Transverse colon (tissue), 4 donors: ENCODE data around the gene CNST. TPM values are rescaled to one million over a fixed set of nuclear protein-coding genes. Genes with fewer than 3 reads are reported as not detected.

Experiments used
- DNase-seq: peaks from one replicate; pipeline ENCODE4 v3.0.0-alpha.2; 2019
- H3K27ac ChIP-seq, 4 donors: fragments of 200-600 bp; sonication (generic); 2 replicates each; pipeline ENCODE4 v1.5.1; 2016 to 2018; ENCODE audit warnings: inconsistent platforms in 4 of 4
- H3K27me3 ChIP-seq: fragments of 200-600 bp; sonication (generic); 2 replicates; pipeline ENCODE4 v1.5.1; 2017; ENCODE audit warnings: inconsistent platforms
- H3K36me3 ChIP-seq, 4 donors: fragments of 200-600 bp; sonication (generic); 2 replicates each; pipeline ENCODE4 v1.5.1; 2017 to 2019; ENCODE audit warnings: inconsistent platforms in 4 of 4
- H3K4me1 ChIP-seq, 4 donors: fragments of 200-600 bp; sonication (generic); 2 replicates each; pipeline ENCODE4 v1.5.1; 2017 to 2020; ENCODE audit warnings: inconsistent platforms in 4 of 4
- H3K4me3 ChIP-seq, 4 donors: fragments of 200-600 bp; sonication (generic); 1 replicate in 1 of 4; 2 replicates in 3 of 4; pipeline versions ENCODE4 v1.5.1 to v1.6.1; 2017 to 2019; ENCODE audit warnings: inconsistent platforms in 4 of 4
- H3K9me3 ChIP-seq, 2 donors: fragments of 200-600 bp; sonication (generic); 2 replicates each; pipeline ENCODE4 v1.5.1; 2017 to 2019; ENCODE audit warnings: inconsistent platforms in 2 of 2
- CTCF ChIP-seq, 5 experiments: fragments of 200-600 bp in 3 of 5; fragments of 450-650 bp in 2 of 5; sonication (generic) in 3 of 5; IDR thresholded peaks; 1 replicate in 2 of 5; 2 replicates in 3 of 5; pipeline ENCODE4 v1.5.1; 2016 to 2017; ENCODE audit warnings: antibody characterized with exemption in 5 of 5, inconsistent platforms in 3 of 5, mild to moderate bottlenecking in 2 of 5, moderate library complexity in 1 of 5
- EP300 ChIP-seq: sonication (generic); formaldehyde crosslinking; IDR thresholded peaks from one replicate; pipeline ENCODE4 v1.6.1; 2017; ENCODE audit warnings: antibody characterized with exemption, low read depth
- POLR2A ChIP-seq: fragments of 450-650 bp; IDR thresholded peaks from one replicate; pipeline ENCODE4 v1.6.1; 2016; ENCODE audit warnings: antibody characterized with exemption, mild to moderate bottlenecking, moderate library complexity
- POLR2AphosphoS5 ChIP-seq, 3 donors: sonication (generic); formaldehyde crosslinking; IDR thresholded peaks; one replicate each; pipeline ENCODE4 v1.6.1; 2016; ENCODE audit warnings: antibody characterized with exemption in 3 of 3
- WGBS, 2 donors: methylation state at CpG; one replicate each; pipeline ENCODE4 v1.1.5; 2018; ENCODE audit warnings: low coverage in 1 of 2; 5-methylcytosine and 5-hydroxymethylcytosine counted together
- in situ Hi-C, 4 donors: fragments of 200-750 bp; cut with MboI; loops; one replicate each; pipeline versions ENCODE4 v1.15.0 to v1.15.1; 2017; ENCODE audit warnings: low sequenced_read_pairs in 3 of 4, low pct_ligation_motif_present in 1 of 4, low pct_unique_long_range_greater_than_20kb in 1 of 4
- intact Hi-C: fragments of 100-400 bp; cut with DNase I; formaldehyde crosslinking; loops from one replicate; pipeline ENCODE4 v1.15.1; 2023; ENCODE audit warnings: low total_unique reads
- total RNA-seq, 4 donors: library from RNA; depleted of rRNA; stranded (reverse); fragments of >200 nt; gene quantifications; one replicate each; pipeline ENCODE4 v1.1.0, GENCODE V29; 2016

The CNST gene
- total RNA-seq, 4 donors from 2014 or later = 44.0 to 83.0 (median 53.5) TPM

- no peak for DNase-seq
- Histone ChIP-seq H3K4me3 (no peak overlapping the region), H3K4me1 (peaks cover 0 to 52% (median 9%) of the 10 kb centered on the region in 4 donors), H3K9me3 (no peaks in the 10 kb centered on the region), H3K36me3 (no peaks in the 10 kb centered on the region), H3K27ac (peak overlapping the region; percentile 68 to 81 (median 76)), H3K27me3 (no peaks in the 10 kb centered on the region)
- no peak for TF ChIP-seq POLR2A
- TF ChIP-seq POLR2AphosphoS5 (IDR thresholded peaks at IDR 0.05) = no peak
- TF ChIP-seq EP300 = no peak
- no peak for TF ChIP-seq CTCF (IDR thresholded peaks at IDR 0.05)
- intact Hi-C loops (no loop called here), in situ Hi-C loops (loop anchor here in 1 of 4 donors (25.0 kb wide), 1 partner anchor 117 kb away; the partner anchor contains the start of genes CNST and TFB2M)
- 87 to 90% methylated on average over 8 to 18 of the region's 18 CpGs for WGBS, 2 donors
Observed at GRCh38 chr1:246678816-246679793, 112.8 kb downstream of the CNST start.

GRCh38 chr1:246679794-246680177 is 113.5 kb downstream of the CNST start:
- peak overlapping the region in 1 of 4 donors; percentile 79 for H3K27ac ChIP-seq
- no peaks in the 10 kb centered on the region for H3K9me3 ChIP-seq
- DNase-seq = no peak
- intact Hi-C loops (no loop called here), in situ Hi-C loops (loop anchor here in 1 of 4 donors (25.0 kb wide), 1 partner anchor 117 kb away; the partner anchor contains the start of genes CNST and TFB2M)
- H3K4me3 ChIP-seq = no peak overlapping the region
- no peaks in the 10 kb centered on the region for H3K27me3 ChIP-seq
- 43% methylated on average over 1 of the region's 1 CpG; no CpG with 5 or more reads in 1 of the 2 donors for WGBS, 2 donors
- no peaks in the 10 kb centered on the region for H3K36me3 ChIP-seq
- TF ChIP-seq CTCF (IDR thresholded peaks at IDR 0.05) (no peak), EP300 (no peak), POLR2A (no peak), POLR2AphosphoS5 (IDR thresholded peaks at IDR 0.05) (no peak)
- peaks cover 0 to 52% (median 9%) of the 10 kb centered on the region in 4 donors for H3K4me1 ChIP-seq

GRCh38 chr1:246680190-246680589 is 113.9 kb downstream of the CNST start:
- 75 to 78% methylated on average over 8 of the region's 8 CpGs for WGBS, 2 donors

More at GRCh38 chr1:246680190-246680589, 113.9 kb downstream of the CNST start:
- Histone ChIP-seq H3K36me3 (no peaks in the 10 kb centered on the region), H3K4me1 (peaks cover 0 to 52% (median 9%) of the 10 kb centered on the region in 4 donors), H3K9me3 (no peaks in the 10 kb centered on the region), H3K27me3 (no peaks in the 10 kb centered on the region), H3K4me3 (no peak overlapping the region), H3K27ac (peak overlapping the region; percentile 5 to 23 (median 18))
- DNase-seq = no peak
- intact Hi-C loops = no loop called here
- in situ Hi-C loops = loop anchor here in 1 of 4 donors (25.0 kb wide), 1 partner anchor 118 kb away; the partner anchor contains the start of genes CNST and TFB2M
- TF ChIP-seq POLR2AphosphoS5 (IDR thresholded peaks at IDR 0.05) = no peak
- TF ChIP-seq EP300 = no peak
- no peak for TF ChIP-seq POLR2A
- TF ChIP-seq CTCF (IDR thresholded peaks at IDR 0.05) = no peak
